ENCODE results near the gene TDRKH.
"Not testable (repeated sequence)": the region's sequence is repeated elsewhere in the genome, so short reads cannot be mapped to it uniquely, and the experiment has no call there.

TDRKH gene

GRCh38 chr1:151782741-151783140, 7.6 kb downstream of the TDRKH start:
- Histone ChIP-seq H3K27ac (ENCODE audit: low read length, poor library complexity, severe bottlenecking) (no peak overlapping the region), H3K4me1 (ENCODE audit: control insufficient read depth, insufficient read depth, low read depth, low read length) (no peaks in the 10 kb centered on the region), H4K91ac (ENCODE audit: low read length) (no peak overlapping the region), H3K4me3 (ENCODE audit: insufficient read depth in 1 of 2, low read depth in 1 of 2, low read length in 2 of 2) (no peak overlapping the region), H2BK15ac (ENCODE audit: low read depth, poor library complexity, severe bottlenecking) (no peak overlapping the region), H2BK120ac (ENCODE audit: low read depth, low read length) (no peak overlapping the region), H4K8ac (ENCODE audit: low read length) (no peak overlapping the region), H2BK12ac (ENCODE audit: low read length in 2 of 2) (no peak overlapping the region), H2AK5ac (ENCODE audit: low read length, severe bottlenecking) (no peak overlapping the region), H3K14ac (ENCODE audit: low read length in 2 of 2) (no peak overlapping the region), H3K36me3 (ENCODE audit: control insufficient read depth in 1 of 2, insufficient read depth in 2 of 2, low read depth in 1 of 2, low read length in 2 of 2) (no peaks in the 10 kb centered on the region), H3K4ac (ENCODE audit: low read depth in 1 of 2, low read length in 2 of 2) (no peak overlapping the region), H3K79me1 (replicated peaks; ENCODE audit: low read length, poor library complexity, severe bottlenecking) (no peaks in the 10 kb centered on the region), H3K27me3 (ENCODE audit: control insufficient read depth in 1 of 2, insufficient read depth in 1 of 2, low read length in 2 of 2) (peaks cover 15 to 20% of the 10 kb centered on the region in 2 experiments), H3K23ac (ENCODE audit: low read length in 2 of 2) (no peak overlapping the region), H3K9ac (ENCODE audit: low read length) (no peak overlapping the region), H3K9me3 (ENCODE audit: control insufficient read depth, low read length) (no peaks in the 10 kb centered on the region), H2BK5ac (ENCODE audit: low read depth, low read length, poor library complexity, severe bottlenecking) (no peak overlapping the region), H3K18ac (ENCODE audit: low read depth in 1 of 2, low read length in 2 of 2) (no peak overlapping the region), H2AFZ (ENCODE audit: low read depth, low read length) (no peak overlapping the region), H3K4me2 (ENCODE audit: low read length, poor library complexity, severe bottlenecking) (no peak overlapping the region)
- no peak for DNase-seq
- WGBS: 93% methylated on average over 3 of the region's 3 CpGs

GRCh38 chr1:151782026-151782425, 8.3 kb downstream of the TDRKH start:
- not testable (repeated sequence) for H3K79me1 ChIP-seq (replicated peaks; ENCODE audit: low read length, poor library complexity, severe bottlenecking); H3K23ac ChIP-seq (ENCODE audit: low read length in 2 of 2); H4K8ac ChIP-seq (ENCODE audit: low read length); H3K14ac ChIP-seq (ENCODE audit: low read length in 2 of 2); H3K9ac ChIP-seq (ENCODE audit: low read length); H3K4me2 ChIP-seq (ENCODE audit: low read length, poor library complexity, severe bottlenecking); DNase-seq; H3K18ac ChIP-seq (ENCODE audit: low read depth in 1 of 2, low read length in 2 of 2); H4K91ac ChIP-seq (ENCODE audit: low read length); H3K4me1 ChIP-seq (ENCODE audit: control insufficient read depth, insufficient read depth, low read depth, low read length); H2BK5ac ChIP-seq (ENCODE audit: low read depth, low read length, poor library complexity, severe bottlenecking); H2AK5ac ChIP-seq (ENCODE audit: low read length, severe bottlenecking); H2BK120ac ChIP-seq (ENCODE audit: low read depth, low read length); H3K4me3 ChIP-seq (ENCODE audit: insufficient read depth in 1 of 2, low read depth in 1 of 2, low read length in 2 of 2); H3K27ac ChIP-seq (ENCODE audit: low read length, poor library complexity, severe bottlenecking); H3K9me3 ChIP-seq (ENCODE audit: control insufficient read depth, low read length); H3K36me3 ChIP-seq (ENCODE audit: control insufficient read depth in 1 of 2, insufficient read depth in 2 of 2, low read depth in 1 of 2, low read length in 2 of 2); H3K4ac ChIP-seq (ENCODE audit: low read depth in 1 of 2, low read length in 2 of 2); H2AFZ ChIP-seq (ENCODE audit: low read depth, low read length); H2BK15ac ChIP-seq (ENCODE audit: low read depth, poor library complexity, severe bottlenecking); H2BK12ac ChIP-seq (ENCODE audit: low read length in 2 of 2)
- 84% methylated on average over 4 of the region's 5 CpGs for WGBS
- peaks cover 15 to 20% of the 10 kb centered on the region in 2 experiments for H3K27me3 ChIP-seq (ENCODE audit: control insufficient read depth in 1 of 2, insufficient read depth in 1 of 2, low read length in 2 of 2)

- not testable (repeated sequence) for H2BK5ac ChIP-seq (ENCODE audit: low read depth, low read length, poor library complexity, severe bottlenecking)
- 98% methylated on average over 4 of the region's 5 CpGs for WGBS
Observed at GRCh38 chr1:151780736-151781135, 9.6 kb downstream of the TDRKH start.

GRCh38 chr1:151779852-151780251, 10.4 kb downstream of the TDRKH start:
- Histone ChIP-seq H3K23ac (ENCODE audit: low read length in 2 of 2) (no peak overlapping the region), H3K4me3 (ENCODE audit: insufficient read depth in 1 of 2, low read depth in 1 of 2, low read length in 2 of 2) (no peak overlapping the region), H2BK5ac (ENCODE audit: low read depth, low read length, poor library complexity, severe bottlenecking) (no peak overlapping the region), H2BK120ac (ENCODE audit: low read depth, low read length) (no peak overlapping the region), H3K27me3 (ENCODE audit: control insufficient read depth in 1 of 2, insufficient read depth in 1 of 2, low read length in 2 of 2) (peaks cover 8 to 15% of the 10 kb centered on the region in 2 experiments), H2AK5ac (ENCODE audit: low read length, severe bottlenecking) (no peak overlapping the region), H3K4me1 (ENCODE audit: control insufficient read depth, insufficient read depth, low read depth, low read length) (no peaks in the 10 kb centered on the region), H3K4ac (ENCODE audit: low read depth in 1 of 2, low read length in 2 of 2) (no peak overlapping the region), H2BK12ac (ENCODE audit: low read length in 2 of 2) (no peak overlapping the region), H3K9me3 (ENCODE audit: control insufficient read depth, low read length) (no peaks in the 10 kb centered on the region), H4K91ac (ENCODE audit: low read length) (no peak overlapping the region), H3K27ac (ENCODE audit: low read length, poor library complexity, severe bottlenecking) (no peak overlapping the region), H3K14ac (ENCODE audit: low read length in 2 of 2) (no peak overlapping the region), H2AFZ (ENCODE audit: low read depth, low read length) (no peak overlapping the region), H3K9ac (ENCODE audit: low read length) (no peak overlapping the region), H3K79me1 (replicated peaks; ENCODE audit: low read length, poor library complexity, severe bottlenecking) (no peaks in the 10 kb centered on the region), H3K36me3 (ENCODE audit: control insufficient read depth in 1 of 2, insufficient read depth in 2 of 2, low read depth in 1 of 2, low read length in 2 of 2) (peaks cover 0 to 9% of the 10 kb centered on the region in 2 experiments), H4K8ac (ENCODE audit: low read length) (no peak overlapping the region), H2BK15ac (ENCODE audit: low read depth, poor library complexity, severe bottlenecking) (no peak overlapping the region), H3K18ac (ENCODE audit: low read depth in 1 of 2, low read length in 2 of 2) (no peak overlapping the region), H3K4me2 (ENCODE audit: low read length, poor library complexity, severe bottlenecking) (no peak overlapping the region)
- no peak for DNase-seq
- WGBS: 94% methylated on average over 4 of the region's 4 CpGs

More at GRCh38 chr1:151780736-151781135, 9.6 kb downstream of the TDRKH start:
- not testable (repeated sequence) for H3K9ac ChIP-seq (ENCODE audit: low read length); H3K79me1 ChIP-seq (replicated peaks; ENCODE audit: low read length, poor library complexity, severe bottlenecking); H3K14ac ChIP-seq (ENCODE audit: low read length in 2 of 2); H3K4me3 ChIP-seq (ENCODE audit: insufficient read depth in 1 of 2, low read depth in 1 of 2, low read length in 2 of 2); H2BK15ac ChIP-seq (ENCODE audit: low read depth, poor library complexity, severe bottlenecking); H3K27ac ChIP-seq (ENCODE audit: low read length, poor library complexity, severe bottlenecking); H2BK12ac ChIP-seq (ENCODE audit: low read length in 2 of 2); H2BK120ac ChIP-seq (ENCODE audit: low read depth, low read length); DNase-seq; H3K4me2 ChIP-seq (ENCODE audit: low read length, poor library complexity, severe bottlenecking); H4K91ac ChIP-seq (ENCODE audit: low read length); H2AK5ac ChIP-seq (ENCODE audit: low read length, severe bottlenecking); H3K4ac ChIP-seq (ENCODE audit: low read depth in 1 of 2, low read length in 2 of 2); H3K18ac ChIP-seq (ENCODE audit: low read depth in 1 of 2, low read length in 2 of 2); H3K4me1 ChIP-seq (ENCODE audit: control insufficient read depth, insufficient read depth, low read depth, low read length); H3K23ac ChIP-seq (ENCODE audit: low read length in 2 of 2); H4K8ac ChIP-seq (ENCODE audit: low read length); H2AFZ ChIP-seq (ENCODE audit: low read depth, low read length); H3K36me3 ChIP-seq (ENCODE audit: control insufficient read depth in 1 of 2, insufficient read depth in 2 of 2, low read depth in 1 of 2, low read length in 2 of 2); H3K9me3 ChIP-seq (ENCODE audit: control insufficient read depth, low read length)
- peaks cover 15 to 20% of the 10 kb centered on the region in 2 experiments for H3K27me3 ChIP-seq (ENCODE audit: control insufficient read depth in 1 of 2, insufficient read depth in 1 of 2, low read length in 2 of 2)

Data from mesenchymal stem cell (in vitro differentiated cells and primary cell).